ENCODE results near the gene SLC49A3. TPM values are rescaled to one million over a fixed set of nuclear protein-coding genes. Genes with fewer than 3 reads are reported as not detected.

The SLC49A3 gene
- total and polyA plus RNA-seq, 8 donors, result 2.7 to 18.8 (median 10.4) TPM

DNA sequence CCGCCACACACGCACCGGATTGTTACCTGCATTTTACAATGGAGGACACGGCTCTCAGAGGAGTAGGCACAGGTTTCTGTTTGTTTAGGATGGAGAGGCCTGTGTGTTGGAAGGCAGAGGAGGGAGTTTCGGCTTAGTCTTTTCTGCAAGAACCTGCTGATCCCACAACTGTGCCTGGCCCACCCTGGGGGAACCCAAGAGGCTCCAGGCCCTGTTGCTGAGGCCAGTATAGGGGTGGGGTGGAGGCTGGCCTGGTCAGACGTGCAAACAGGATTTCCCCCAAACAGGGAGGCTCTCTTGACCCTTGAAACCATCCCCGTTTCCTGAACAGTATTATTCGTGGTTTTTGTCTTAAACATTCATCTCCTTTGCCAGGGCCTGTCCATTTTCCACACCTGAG, 772 bp upstream of the SLC49A3 start:
- H3K27me3 ChIP-seq, result no peaks in the 10 kb centered on the region
- WGBS, 5 donors, result 51 to 59% (median 58%) methylated on average over 8 of the region's 8 CpGs
- no peaks in the 10 kb centered on the region for H3K9me3 ChIP-seq
- peak overlapping the region; percentile 46 to 55 (median 54) for H3K4me3 ChIP-seq
- intact Hi-C loops (cut with DNase I; ENCODE audit: low total_unique reads), result no loop called here
- DNase-seq, result peak in 1 of 2 donors; percentile 28
- no peak for TF ChIP-seq POLR2AphosphoS5 (IDR thresholded peaks at IDR 0.05)
- TF ChIP-seq, protein P1, sequence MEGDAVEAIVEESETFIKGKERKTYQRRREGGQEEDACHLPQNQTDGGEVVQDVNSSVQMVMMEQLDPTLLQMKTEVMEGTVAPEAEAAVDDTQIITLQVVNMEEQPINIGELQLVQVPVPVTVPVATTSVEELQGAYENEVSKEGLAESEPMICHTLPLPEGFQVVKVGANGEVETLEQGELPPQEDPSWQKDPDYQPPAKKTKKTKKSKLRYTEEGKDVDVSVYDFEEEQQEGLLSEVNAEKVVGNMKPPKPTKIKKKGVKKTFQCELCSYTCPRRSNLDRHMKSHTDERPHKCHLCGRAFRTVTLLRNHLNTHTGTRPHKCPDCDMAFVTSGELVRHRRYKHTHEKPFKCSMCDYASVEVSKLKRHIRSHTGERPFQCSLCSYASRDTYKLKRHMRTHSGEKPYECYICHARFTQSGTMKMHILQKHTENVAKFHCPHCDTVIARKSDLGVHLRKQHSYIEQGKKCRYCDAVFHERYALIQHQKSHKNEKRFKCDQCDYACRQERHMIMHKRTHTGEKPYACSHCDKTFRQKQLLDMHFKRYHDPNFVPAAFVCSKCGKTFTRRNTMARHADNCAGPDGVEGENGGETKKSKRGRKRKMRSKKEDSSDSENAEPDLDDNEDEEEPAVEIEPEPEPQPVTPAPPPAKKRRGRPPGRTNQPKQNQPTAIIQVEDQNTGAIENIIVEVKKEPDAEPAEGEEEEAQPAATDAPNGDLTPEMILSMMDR (IDR thresholded peaks at IDR 0.05), result no peak
- TF ChIP-seq EP300 (IDR thresholded peaks at IDR 0.05), result no peak
- no peak for TF ChIP-seq POLR2A (IDR thresholded peaks at IDR 0.05)
- H3K4me1 ChIP-seq, result peaks cover 39 to 45% (median 42%) of the 10 kb centered on the region in 4 donors
- H3K27ac ChIP-seq, result peak overlapping the region; percentile 77 to 90 (median 84)
- peaks cover 0 to 9% (median 8%) of the 10 kb centered on the region in 4 donors for H3K36me3 ChIP-seq

DNA sequence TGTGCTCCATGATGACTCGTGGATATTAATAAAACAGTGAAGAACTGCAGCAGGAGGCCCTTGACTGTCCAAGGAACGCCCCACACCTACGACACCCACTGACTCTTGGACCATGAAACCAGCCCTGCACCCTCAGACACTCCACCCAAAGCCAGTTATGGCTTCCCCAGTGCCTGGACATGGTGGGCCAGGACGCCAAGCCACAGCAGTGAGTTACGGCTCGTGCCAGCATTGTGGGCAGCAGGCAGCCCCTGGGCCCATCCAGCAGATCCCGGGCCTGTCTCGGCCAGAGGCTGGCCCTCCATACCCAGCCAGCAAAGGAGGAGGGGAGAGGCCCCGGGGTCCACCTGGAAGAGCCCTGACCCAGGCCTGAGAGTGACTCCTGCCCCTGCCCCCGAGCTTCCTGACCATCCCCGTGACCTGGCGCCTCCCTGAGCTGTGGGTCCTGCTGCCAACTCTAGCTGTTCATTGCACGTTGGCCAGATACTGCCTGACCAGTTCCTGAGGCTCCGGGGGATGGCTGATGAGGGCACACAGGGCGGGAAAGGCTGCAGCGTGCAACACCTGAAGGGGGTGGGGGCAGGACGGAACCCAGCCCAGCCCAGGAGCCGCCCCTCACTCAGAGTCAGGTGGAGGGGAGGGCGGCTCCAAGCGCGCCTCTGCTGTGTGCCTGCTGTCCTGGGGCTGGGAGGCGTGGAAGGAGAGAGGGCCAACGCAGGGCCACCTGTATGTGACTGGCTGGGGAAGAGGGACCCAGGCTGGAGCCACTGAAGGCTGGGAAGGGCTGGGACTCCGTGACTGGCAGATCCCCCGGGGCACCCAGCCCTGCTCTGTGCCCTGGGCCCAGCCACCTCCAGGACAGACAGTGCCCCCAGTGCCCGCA, 739 bp downstream of the SLC49A3 start:
- intact Hi-C loops (cut with DNase I; ENCODE audit: low total_unique reads), result no loop called here
- peaks cover 0 to 9% (median 8%) of the 10 kb centered on the region in 4 donors for H3K36me3 ChIP-seq
- H3K9me3 ChIP-seq, result no peaks in the 10 kb centered on the region
- H3K4me3 ChIP-seq, result peak overlapping the region; percentile 46 to 55 (median 54)
- 50 to 67% (median 58%) methylated on average over 22 to 26 of the region's 26 CpGs for WGBS, 5 donors
- TF ChIP-seq POLR2A (IDR thresholded peaks at IDR 0.05), result no peak
- peak in 1 of 3 donors; percentile 11 for TF ChIP-seq POLR2AphosphoS5 (IDR thresholded peaks at IDR 0.05)
- H3K27me3 ChIP-seq, result no peaks in the 10 kb centered on the region
- peak; percentile 49 to 70 for DNase-seq
- H3K27ac ChIP-seq, result peak overlapping the region; percentile 77 to 90 (median 84)
- peaks cover 39 to 53% (median 44%) of the 10 kb centered on the region in 4 donors for H3K4me1 ChIP-seq

DNA sequence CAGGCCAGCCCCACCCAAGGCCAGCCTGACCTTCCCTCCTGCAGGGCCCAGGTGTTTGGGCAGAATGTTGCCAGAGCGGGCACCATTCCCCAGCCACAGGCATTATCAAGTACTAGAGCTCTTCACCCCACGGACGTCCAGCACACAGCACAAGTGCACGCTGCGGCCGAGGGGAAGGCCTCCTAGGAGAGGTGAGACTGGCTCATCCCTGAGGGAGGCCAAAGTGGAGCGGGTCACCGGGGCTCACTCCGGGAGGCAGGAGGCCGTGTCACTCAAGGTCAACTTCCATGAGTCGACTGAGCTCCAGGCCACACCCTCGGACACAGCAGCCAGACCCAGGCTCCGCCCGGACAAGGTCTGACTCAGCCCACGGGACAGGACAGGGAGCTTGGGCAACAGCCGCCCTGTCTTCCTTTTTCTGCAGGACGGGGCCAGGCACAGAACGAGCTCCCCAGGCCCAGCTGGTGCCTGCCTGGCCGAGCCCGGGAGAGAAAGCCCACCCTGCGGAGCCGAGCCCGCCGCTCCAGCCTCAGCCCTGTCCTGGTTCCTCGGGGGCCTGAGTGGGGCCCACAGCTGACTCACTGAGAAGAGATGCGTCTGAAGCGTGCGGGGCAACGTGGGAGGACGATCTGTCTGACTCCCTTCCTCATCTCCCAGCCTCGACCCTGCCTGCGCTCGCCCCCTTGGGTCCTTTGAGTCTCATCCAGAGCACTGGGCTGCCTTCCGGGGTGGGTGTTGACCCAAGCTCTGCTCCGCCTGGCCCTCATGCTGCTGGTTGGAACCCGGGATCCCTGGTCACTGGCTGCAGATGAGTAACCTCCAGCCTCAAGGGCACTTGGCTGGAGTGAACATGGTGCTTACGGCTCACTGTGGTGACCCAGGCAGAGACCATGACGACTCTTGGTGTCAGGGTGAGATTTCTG, 1.6 kb downstream of the SLC49A3 start:
- 47 to 64% (median 52%) methylated on average over 20 to 38 of the region's 38 CpGs for WGBS, 5 donors
- peaks cover 39 to 57% (median 51%) of the 10 kb centered on the region in 4 donors for H3K4me1 ChIP-seq
- no peaks in the 10 kb centered on the region for H3K9me3 ChIP-seq
- DNase-seq, result peak; percentile 85 to 90
- intact Hi-C loops (cut with DNase I; ENCODE audit: low total_unique reads), result no loop called here
- peak overlapping the region; percentile 77 to 90 (median 84) for H3K27ac ChIP-seq
- peaks cover 0 to 9% (median 8%) of the 10 kb centered on the region in 4 donors for H3K36me3 ChIP-seq
- TF ChIP-seq, protein P1 (IDR thresholded peaks at IDR 0.05), result no peak
- TF ChIP-seq POLR2A (IDR thresholded peaks at IDR 0.05) (no peak), EP300 (IDR thresholded peaks at IDR 0.05) (no peak), POLR2AphosphoS5 (IDR thresholded peaks at IDR 0.05) (peak in 2 of 3 donors; percentile 36 to 85)
- peaks cover 0 to 3% (median 0%) of the 10 kb centered on the region in 3 donors for H3K27me3 ChIP-seq
- H3K4me3 ChIP-seq, result peak overlapping the region in 3 of 4 donors; percentile 18 to 55 (median 55)

DNA sequence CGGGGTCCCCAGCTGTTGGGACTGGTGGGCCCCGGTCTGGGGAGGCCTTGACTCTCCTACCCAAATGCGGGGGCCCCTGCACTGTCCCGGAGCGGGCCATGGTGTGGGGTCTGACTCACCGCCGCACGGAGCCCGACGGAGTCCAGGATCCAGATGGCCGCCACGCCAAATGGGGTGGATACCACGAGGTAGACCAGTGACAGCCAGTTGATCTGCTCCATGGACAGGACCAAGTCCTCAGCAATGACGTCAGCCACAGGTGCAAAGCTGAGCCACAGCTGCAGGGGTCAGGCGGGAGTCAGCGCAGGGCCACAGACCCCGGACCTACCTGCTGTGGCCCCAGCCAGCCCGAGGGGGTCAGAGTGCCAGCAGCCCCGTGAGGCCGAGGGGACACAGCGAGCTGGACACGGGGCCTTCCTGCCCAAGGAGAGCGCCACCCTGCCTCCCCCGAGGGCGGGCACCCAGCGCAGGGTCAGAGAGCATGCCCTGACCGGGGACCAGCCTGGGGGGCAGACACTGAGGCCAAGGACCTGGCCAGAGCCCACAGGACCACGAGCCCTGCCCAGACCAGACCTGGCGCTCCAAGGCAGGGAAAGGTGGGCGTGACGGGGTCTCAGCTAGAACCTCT, 2.4 kb downstream of the SLC49A3 start:
- Histone ChIP-seq H3K4me1 (peaks cover 39 to 65% (median 58%) of the 10 kb centered on the region in 4 donors), H3K27me3 (peaks cover 0 to 10% (median 0%) of the 10 kb centered on the region in 3 donors), H3K36me3 (peaks cover 0 to 9% (median 8%) of the 10 kb centered on the region in 4 donors), H3K4me3 (peak overlapping the region in 2 of 4 donors; percentile 55), H3K9me3 (no peaks in the 10 kb centered on the region), H3K27ac (peak overlapping the region; percentile 50 to 90 (median 84))
- no peak for DNase-seq
- intact Hi-C loops (cut with DNase I; ENCODE audit: low total_unique reads), result no loop called here
- 84 to 95% (median 91%) methylated on average over 14 to 31 of the region's 31 CpGs for WGBS, 5 donors
- no peak for TF ChIP-seq POLR2A (IDR thresholded peaks at IDR 0.05)
- TF ChIP-seq POLR2AphosphoS5 (IDR thresholded peaks at IDR 0.05), result no peak
- no peak for TF ChIP-seq EP300 (IDR thresholded peaks at IDR 0.05)
- TF ChIP-seq, protein P1 (IDR thresholded peaks at IDR 0.05), result no peak

All from stomach (tissue), 9 donors.